ENCODE measurements around the gene NWD2.

Gene NWD2

DNA sequence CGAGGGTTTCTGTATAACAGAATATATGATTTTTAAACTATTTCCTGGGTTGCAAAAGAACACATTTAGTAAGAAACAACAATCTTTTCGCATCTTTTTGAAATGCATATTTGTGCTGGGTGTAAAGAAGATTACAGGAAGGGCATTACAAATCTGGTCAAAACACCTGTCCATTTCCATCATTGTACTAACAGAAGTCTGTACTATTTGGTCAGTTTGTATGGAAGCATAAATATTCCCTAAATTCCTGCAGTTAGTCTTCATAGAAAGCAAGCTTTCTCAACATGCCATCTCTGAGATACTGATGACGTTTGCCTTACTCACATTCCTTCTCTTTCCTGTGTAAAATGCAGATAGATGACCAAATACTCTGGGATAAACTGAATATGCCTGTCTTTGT, 203.3 kb downstream of the NWD2 start:
- no peak for DNase-seq (ENCODE audit: extremely low read depth, low read depth)

DNA sequence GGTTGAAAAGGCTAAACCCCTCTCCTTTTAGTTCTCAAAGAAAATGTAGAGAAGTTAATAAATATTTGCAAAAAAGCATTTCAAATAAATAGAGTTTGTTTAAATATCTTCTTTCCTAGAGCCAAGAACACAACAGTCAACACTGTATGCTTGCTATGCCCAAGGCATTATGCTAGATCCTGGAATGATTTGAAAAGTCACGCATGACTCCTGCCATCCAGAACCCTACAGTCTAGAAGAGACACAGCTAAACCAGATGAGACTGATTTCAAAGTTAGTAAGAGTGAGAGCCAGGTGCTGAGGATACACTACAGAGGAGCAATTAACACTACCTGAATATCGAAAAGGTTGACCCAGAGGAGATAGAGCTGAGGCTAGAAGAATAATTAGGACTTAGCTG, 205.8 kb downstream of the NWD2 start:
- TF ChIP-seq, protein P1, sequence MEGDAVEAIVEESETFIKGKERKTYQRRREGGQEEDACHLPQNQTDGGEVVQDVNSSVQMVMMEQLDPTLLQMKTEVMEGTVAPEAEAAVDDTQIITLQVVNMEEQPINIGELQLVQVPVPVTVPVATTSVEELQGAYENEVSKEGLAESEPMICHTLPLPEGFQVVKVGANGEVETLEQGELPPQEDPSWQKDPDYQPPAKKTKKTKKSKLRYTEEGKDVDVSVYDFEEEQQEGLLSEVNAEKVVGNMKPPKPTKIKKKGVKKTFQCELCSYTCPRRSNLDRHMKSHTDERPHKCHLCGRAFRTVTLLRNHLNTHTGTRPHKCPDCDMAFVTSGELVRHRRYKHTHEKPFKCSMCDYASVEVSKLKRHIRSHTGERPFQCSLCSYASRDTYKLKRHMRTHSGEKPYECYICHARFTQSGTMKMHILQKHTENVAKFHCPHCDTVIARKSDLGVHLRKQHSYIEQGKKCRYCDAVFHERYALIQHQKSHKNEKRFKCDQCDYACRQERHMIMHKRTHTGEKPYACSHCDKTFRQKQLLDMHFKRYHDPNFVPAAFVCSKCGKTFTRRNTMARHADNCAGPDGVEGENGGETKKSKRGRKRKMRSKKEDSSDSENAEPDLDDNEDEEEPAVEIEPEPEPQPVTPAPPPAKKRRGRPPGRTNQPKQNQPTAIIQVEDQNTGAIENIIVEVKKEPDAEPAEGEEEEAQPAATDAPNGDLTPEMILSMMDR (IDR thresholded peaks at IDR 0.05; ENCODE audit: low read depth, low read length) = no peak

More for the DNA sequence above, 203.3 kb downstream of the NWD2 start:
- TF ChIP-seq, protein P1 (IDR thresholded peaks at IDR 0.05; ENCODE audit: low read depth, low read length) = no peak

GRCh38 chr4:37450911-37451310, 206.4 kb downstream of the NWD2 start:
- DNase-seq (ENCODE audit: extremely low read depth, low read depth) = no peak
- TF ChIP-seq, protein P1 (IDR thresholded peaks at IDR 0.05; ENCODE audit: low read depth, low read length) = no peak

More for the DNA sequence above, 205.8 kb downstream of the NWD2 start:
- no peak for DNase-seq (ENCODE audit: extremely low read depth, low read depth)

GRCh38 chr4:37451656-37452055, 207.1 kb downstream of the NWD2 start:
- TF ChIP-seq, protein P1 (IDR thresholded peaks at IDR 0.05; ENCODE audit: low read depth, low read length) = no peak
- DNase-seq (ENCODE audit: extremely low read depth, low read depth) = no peak

- no peak for DNase-seq (ENCODE audit: extremely low read depth, low read depth)
- TF ChIP-seq, protein P1 (IDR thresholded peaks at IDR 0.05; ENCODE audit: low read depth, low read length) = peak; percentile 19
Measured at GRCh38 chr4:37452952-37453280, 208.4 kb downstream of the NWD2 start.

- TF ChIP-seq, protein P1 (IDR thresholded peaks at IDR 0.05; ENCODE audit: low read depth, low read length) = no peak
- no peak for DNase-seq (ENCODE audit: extremely low read depth, low read depth)
Measured at GRCh38 chr4:37453281-37453998, 208.9 kb downstream of the NWD2 start.

DNA sequence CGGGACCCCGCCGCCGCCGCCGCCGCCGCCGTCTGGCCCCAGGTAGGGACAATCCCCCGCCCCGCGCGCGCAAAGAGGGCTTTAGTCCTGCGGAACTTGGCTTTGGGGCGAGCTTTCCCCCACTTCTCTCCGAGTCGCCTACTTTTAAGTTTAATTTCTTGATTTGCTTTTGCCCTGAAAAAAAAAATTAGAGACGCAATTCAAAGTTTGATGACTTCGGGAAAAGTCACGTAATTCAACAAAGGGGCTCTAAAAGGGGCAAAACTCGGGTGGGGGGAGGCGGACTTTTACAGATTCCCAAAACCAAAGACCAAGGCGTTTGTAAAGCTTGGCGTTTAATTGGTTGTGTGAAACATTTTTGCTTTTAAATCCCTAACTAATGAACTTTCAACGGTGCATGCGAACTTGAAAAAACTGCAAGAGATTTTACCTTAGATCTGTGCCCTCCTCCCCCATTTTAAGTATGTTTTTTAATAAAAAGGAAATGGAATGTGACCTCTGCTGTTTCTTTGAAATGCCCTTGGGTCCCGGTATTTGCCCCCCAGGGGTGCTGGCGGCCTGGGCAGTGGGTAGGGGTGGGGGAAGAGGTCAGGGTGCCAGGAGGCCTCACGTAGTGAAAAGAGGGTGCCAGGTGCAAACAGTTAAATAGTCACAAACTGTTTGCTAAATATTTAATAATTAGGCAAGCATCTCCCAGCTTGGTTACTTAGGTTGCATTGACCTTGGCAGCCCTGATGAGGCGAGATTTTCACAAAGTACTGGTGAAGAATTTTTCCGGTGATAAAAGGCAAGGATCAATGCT, 209.7 kb downstream of the NWD2 start:
- TF ChIP-seq, protein P1 (IDR thresholded peaks at IDR 0.05; ENCODE audit: low read depth, low read length) = no peak
- no peak for DNase-seq (ENCODE audit: extremely low read depth, low read depth)

All from AG09319 (cell line).